ENCODE results near the gene CNDP2. TPM values are rescaled to one million over a fixed set of nuclear protein-coding genes. Genes with fewer than 3 reads are reported as not detected.

The CNDP2 gene
- total RNA-seq, 1 donor from 2014 or later, result 213 TPM

DNA sequence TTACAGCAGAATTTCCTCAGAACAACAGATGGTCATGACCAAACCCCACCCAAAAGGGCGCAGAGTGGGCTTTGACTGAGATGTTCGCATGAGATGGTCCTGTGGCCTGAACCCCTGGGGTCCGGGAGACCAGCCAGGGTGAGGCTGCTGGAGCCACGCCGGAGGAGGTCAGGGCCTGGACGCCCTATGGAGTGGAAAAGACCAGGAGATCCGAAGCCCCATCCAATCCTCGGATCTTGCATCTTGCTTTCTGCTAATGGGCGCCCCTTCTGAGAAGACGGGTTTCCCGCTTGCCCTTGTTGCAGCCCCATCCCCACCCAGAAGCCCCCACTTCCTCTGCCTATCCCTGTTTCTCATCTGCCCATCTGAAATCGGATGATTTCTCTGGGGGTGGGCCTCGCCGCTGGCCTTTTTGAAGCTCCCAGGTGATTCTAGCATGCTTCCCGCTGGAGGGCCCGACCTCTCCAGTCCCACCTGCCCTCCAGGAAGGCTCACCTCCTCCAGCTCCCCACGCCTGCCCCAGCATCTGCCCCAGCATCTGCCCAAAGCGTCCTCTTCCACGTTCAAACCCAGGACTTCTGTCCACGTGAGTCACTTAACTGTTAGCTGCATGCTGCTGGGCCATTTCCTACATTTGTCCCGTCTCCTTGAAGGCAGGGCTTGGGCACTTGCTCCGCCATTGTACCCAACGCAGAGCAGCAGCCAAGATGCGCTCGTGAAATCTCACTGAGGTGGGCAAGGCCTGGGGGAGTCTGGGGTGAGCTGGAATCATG is 33.8 kb downstream of the CNDP2 start:
- TF ChIP-seq, protein P1, sequence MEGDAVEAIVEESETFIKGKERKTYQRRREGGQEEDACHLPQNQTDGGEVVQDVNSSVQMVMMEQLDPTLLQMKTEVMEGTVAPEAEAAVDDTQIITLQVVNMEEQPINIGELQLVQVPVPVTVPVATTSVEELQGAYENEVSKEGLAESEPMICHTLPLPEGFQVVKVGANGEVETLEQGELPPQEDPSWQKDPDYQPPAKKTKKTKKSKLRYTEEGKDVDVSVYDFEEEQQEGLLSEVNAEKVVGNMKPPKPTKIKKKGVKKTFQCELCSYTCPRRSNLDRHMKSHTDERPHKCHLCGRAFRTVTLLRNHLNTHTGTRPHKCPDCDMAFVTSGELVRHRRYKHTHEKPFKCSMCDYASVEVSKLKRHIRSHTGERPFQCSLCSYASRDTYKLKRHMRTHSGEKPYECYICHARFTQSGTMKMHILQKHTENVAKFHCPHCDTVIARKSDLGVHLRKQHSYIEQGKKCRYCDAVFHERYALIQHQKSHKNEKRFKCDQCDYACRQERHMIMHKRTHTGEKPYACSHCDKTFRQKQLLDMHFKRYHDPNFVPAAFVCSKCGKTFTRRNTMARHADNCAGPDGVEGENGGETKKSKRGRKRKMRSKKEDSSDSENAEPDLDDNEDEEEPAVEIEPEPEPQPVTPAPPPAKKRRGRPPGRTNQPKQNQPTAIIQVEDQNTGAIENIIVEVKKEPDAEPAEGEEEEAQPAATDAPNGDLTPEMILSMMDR (IDR thresholded peaks at IDR 0.05), result no peak
- peak; percentile 46 for DNase-seq
- Histone ChIP-seq H3K4me3 (no peak overlapping the region), H3K4me1 (no peaks in the 10 kb centered on the region), H3K27me3 (no peaks in the 10 kb centered on the region), H3K27ac (no peak overlapping the region), H3K9me3 (no peaks in the 10 kb centered on the region), H3K36me3 (no peaks in the 10 kb centered on the region)
- intact Hi-C loops (cut with DNase I), result no loop called here
- no peak for ATAC-seq

DNA sequence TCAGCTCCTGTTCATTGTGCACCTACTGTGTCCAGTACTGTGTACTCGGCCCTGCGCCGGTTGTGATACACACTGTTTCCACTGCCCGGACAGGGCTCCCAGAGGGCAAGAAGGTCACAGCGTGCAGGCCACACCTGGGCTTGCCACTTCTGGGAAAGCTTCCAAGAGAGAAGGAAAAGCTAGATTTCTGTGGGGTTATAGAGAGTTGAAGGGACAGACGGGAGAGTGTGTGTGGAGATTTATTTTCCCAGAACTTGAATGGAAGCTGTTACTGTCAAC is 34.4 kb downstream of the CNDP2 start:
- no peaks in the 10 kb centered on the region for H3K9me3 ChIP-seq
- H3K27ac ChIP-seq, result no peak overlapping the region
- TF ChIP-seq, protein P1 (IDR thresholded peaks at IDR 0.05), result no peak
- no peak overlapping the region for H3K4me3 ChIP-seq
- H3K27me3 ChIP-seq, result no peaks in the 10 kb centered on the region
- no peaks in the 10 kb centered on the region for H3K36me3 ChIP-seq
- intact Hi-C loops (cut with DNase I), result no loop called here
- ATAC-seq, result no peak
- no peak for DNase-seq
- no peaks in the 10 kb centered on the region for H3K4me1 ChIP-seq

DNA sequence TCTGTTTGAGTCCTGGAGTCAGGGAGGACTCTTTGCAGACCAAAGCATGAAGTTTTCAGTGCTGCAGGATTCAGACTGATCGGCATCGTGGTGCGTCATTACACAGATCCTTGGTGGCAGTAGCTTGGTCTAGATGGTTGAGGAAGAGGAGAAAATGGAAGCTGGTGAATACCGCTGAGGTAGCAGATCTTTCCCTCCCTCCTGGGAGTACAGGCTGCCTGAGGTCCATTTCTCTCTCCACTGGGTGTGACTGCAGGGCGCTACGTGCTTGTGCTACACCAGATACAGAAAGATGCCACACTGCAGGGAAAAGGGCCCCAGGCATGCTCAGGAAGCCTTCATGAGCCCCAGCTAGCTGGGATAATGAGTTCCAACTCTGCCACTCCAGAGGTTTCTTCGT is 34.9 kb downstream of the CNDP2 start:
- intact Hi-C loops (cut with DNase I), result no loop called here
- TF ChIP-seq, protein P1 (IDR thresholded peaks at IDR 0.05), result no peak
- Histone ChIP-seq H3K36me3 (no peaks in the 10 kb centered on the region), H3K4me1 (no peaks in the 10 kb centered on the region), H3K27me3 (no peaks in the 10 kb centered on the region), H3K4me3 (no peak overlapping the region), H3K9me3 (no peaks in the 10 kb centered on the region), H3K27ac (no peak overlapping the region)
- DNase-seq (peak; percentile 18), ATAC-seq (no peak)

DNA sequence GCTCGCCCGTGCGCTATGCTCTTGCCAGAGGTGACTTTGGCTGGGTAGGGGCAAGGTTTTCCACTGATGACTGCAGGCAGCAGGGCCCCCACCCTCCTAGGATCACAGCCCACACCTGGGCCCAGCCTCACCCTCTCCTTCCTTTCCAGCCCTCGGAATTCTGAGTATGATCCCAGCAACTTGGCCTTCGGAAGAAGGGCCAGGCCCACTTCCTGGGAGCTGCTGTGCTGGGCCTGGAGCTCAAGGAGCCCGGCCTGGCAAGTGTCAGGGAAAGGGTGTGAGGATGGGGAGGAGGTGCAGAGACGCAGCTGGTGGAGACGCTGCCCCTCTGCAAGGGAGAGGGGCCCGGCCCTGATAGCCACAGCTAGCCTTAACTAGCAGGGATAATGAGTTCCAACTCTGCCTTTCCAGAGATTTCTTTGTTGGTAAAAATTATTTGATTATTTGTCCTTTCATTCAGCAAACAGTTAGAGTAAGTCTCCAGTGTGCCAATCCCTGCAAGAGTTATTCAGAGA is 36.4 kb downstream of the CNDP2 start:
- H3K27ac ChIP-seq, result no peak overlapping the region
- H3K9me3 ChIP-seq, result no peaks in the 10 kb centered on the region
- no peaks in the 10 kb centered on the region for H3K36me3 ChIP-seq
- peak; percentile 26 for DNase-seq
- H3K4me3 ChIP-seq, result no peak overlapping the region
- intact Hi-C loops (cut with DNase I), result no loop called here
- no peak for ATAC-seq
- no peaks in the 10 kb centered on the region for H3K27me3 ChIP-seq
- H3K4me1 ChIP-seq, result no peaks in the 10 kb centered on the region
- TF ChIP-seq, protein P1 (IDR thresholded peaks at IDR 0.05), result no peak

DNA sequence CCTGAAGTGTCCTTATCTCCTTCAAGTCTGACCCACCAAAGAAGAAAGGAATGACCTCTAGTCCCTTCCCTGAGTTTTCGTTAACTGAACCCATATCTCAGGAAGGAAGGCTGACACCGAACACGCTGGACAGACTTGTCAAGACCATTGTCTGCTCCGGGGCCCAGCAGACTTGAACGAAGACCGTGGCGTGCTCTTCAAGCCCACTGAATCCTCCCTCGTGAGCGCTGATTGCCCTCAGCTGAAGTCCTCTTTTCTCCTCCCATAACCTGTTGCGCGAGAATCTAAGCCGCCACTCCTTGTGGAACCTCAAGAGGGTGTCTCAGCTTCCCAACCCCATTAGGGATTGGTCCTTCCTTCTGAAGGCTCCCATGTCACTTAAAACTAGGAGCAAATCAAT is 37.5 kb downstream of the CNDP2 start:
- Histone ChIP-seq H3K27me3 (no peaks in the 10 kb centered on the region), H3K27ac (no peak overlapping the region), H3K9me3 (no peaks in the 10 kb centered on the region), H3K36me3 (no peaks in the 10 kb centered on the region), H3K4me1 (no peaks in the 10 kb centered on the region), H3K4me3 (no peak overlapping the region)
- TF ChIP-seq, protein P1 (IDR thresholded peaks at IDR 0.05), result no peak
- ATAC-seq (no peak), DNase-seq (peak; percentile 30)
- intact Hi-C loops (cut with DNase I), result no loop called here
